Endothelial cell of umbilical vein (primary cell): ENCODE data around the gene DCLK2.

ENCODE experiments used
- POLR2AphosphoS5 ChIP-seq: IDR thresholded peaks from 2 replicates; pipeline ENCODE4 v1.6.1; 2012; ENCODE audit warnings: low read depth, mild to moderate bottlenecking, control low read depth, low read length, moderate library complexity; ENCODE audit not compliant: insufficient read depth
- TF ChIP-seq, protein P1 (sequence below), 2 donors: IDR thresholded peaks; 1 replicate in 1 of 2; 2 replicates in 1 of 2; pipeline ENCODE4 v1.5.1; 2011; ENCODE audit warnings: low read length in 2 of 2, mild to moderate bottlenecking in 2 of 2, moderate library complexity in 2 of 2, control low read depth in 1 of 2, inconsistent platforms in 1 of 2, low read depth in 1 of 2; ENCODE audit not compliant: insufficient read depth in 1 of 2; ENCODE audit errors: extremely low read depth in 1 of 2

DNA sequence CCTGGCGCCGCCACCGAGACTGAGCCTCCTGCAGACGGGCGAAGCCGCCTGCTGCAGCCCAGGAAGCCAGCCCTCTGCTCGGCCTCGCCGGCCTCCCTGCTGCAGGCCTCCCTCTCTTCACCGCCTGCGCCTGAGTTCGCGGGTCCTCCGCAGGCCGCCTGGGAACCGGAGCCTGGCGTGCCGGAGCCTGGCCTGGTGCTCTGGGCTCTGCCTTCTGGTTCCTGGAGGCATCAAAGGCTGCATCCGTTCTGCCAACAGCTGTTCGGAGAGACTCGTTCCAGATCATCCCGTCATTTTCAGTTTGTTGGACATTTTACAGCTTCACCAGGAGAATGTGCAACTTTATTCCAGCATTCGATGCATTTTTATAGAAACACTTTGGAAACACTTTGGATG, 178.0 kb downstream of the DCLK2 start:
- TF ChIP-seq, protein P1, sequence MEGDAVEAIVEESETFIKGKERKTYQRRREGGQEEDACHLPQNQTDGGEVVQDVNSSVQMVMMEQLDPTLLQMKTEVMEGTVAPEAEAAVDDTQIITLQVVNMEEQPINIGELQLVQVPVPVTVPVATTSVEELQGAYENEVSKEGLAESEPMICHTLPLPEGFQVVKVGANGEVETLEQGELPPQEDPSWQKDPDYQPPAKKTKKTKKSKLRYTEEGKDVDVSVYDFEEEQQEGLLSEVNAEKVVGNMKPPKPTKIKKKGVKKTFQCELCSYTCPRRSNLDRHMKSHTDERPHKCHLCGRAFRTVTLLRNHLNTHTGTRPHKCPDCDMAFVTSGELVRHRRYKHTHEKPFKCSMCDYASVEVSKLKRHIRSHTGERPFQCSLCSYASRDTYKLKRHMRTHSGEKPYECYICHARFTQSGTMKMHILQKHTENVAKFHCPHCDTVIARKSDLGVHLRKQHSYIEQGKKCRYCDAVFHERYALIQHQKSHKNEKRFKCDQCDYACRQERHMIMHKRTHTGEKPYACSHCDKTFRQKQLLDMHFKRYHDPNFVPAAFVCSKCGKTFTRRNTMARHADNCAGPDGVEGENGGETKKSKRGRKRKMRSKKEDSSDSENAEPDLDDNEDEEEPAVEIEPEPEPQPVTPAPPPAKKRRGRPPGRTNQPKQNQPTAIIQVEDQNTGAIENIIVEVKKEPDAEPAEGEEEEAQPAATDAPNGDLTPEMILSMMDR (IDR thresholded peaks at IDR 0.05; ENCODE audit: extremely low read depth in 1 of 2, insufficient read depth in 1 of 2, low read depth in 1 of 2, low read length in 2 of 2), result no peak
- no peak for TF ChIP-seq POLR2AphosphoS5
